Measurements from ENCODE around the gene KIAA0930. TPM values are rescaled to one million over a fixed set of nuclear protein-coding genes. Genes with fewer than 3 reads are reported as not detected.
A peak's percentile ranks its signal among the peaks of the same experiment; 100 is the strongest.

KIAA0930 gene
- total RNA-seq, 2 experiments from 2014 or later = 16.6 to 19.5 TPM

- intact Hi-C loops (cut with micrococcal nuclease) = loop anchor here (2.0 to 10.0 kb wide), 2 partner anchors 77 to 135 kb away; partner anchors contain the start of gene NUP50
- CTCF ChIA-PET = no interaction called here
- Mint-ChIP-seq H3K36me3 (ENCODE audit: low read depth) (peaks cover 3% of the 10 kb centered on the region), H3K27me3 (ENCODE audit: low read depth) (no peaks in the 10 kb centered on the region), H3K4me1 (ENCODE audit: low read depth) (peaks cover 28% of the 10 kb centered on the region), H3K27ac (no peak overlapping the region), H3K4me3 (peak overlapping the region; percentile 87), H3K9me3 (no peaks in the 10 kb centered on the region)
- no peak for DNase-seq
Measured at GRCh38 chr22:45239681-45240051, 1.0 kb downstream of the KIAA0930 start.

GRCh38 chr22:45238957-45239680, 1.6 kb downstream of the KIAA0930 start:
- H3K27me3 Mint-ChIP-seq (ENCODE audit: low read depth) = no peaks in the 10 kb centered on the region
- intact Hi-C loops (cut with micrococcal nuclease) = no loop called here
- H3K36me3 Mint-ChIP-seq (ENCODE audit: low read depth) = peaks cover 3% of the 10 kb centered on the region
- peaks cover 28% of the 10 kb centered on the region for H3K4me1 Mint-ChIP-seq (ENCODE audit: low read depth)
- H3K4me3 Mint-ChIP-seq = peak overlapping the region; percentile 87
- H3K27ac Mint-ChIP-seq = no peak overlapping the region
- DNase-seq = no peak
- no peaks in the 10 kb centered on the region for H3K9me3 Mint-ChIP-seq
- CTCF ChIA-PET = no interaction called here

GRCh38 chr22:45238076-45238956, 2.4 kb downstream of the KIAA0930 start:
- intact Hi-C loops (cut with micrococcal nuclease) = no loop called here
- Mint-ChIP-seq H3K27ac (no peak overlapping the region), H3K4me3 (no peak overlapping the region), H3K4me1 (ENCODE audit: low read depth) (peaks cover 28% of the 10 kb centered on the region), H3K36me3 (ENCODE audit: low read depth) (peaks cover 3% of the 10 kb centered on the region), H3K27me3 (ENCODE audit: low read depth) (no peaks in the 10 kb centered on the region), H3K9me3 (no peaks in the 10 kb centered on the region)
- CTCF ChIA-PET = no interaction called here
- DNase-seq = no peak

GRCh38 chr22:45237065-45237990, 3.4 kb downstream of the KIAA0930 start:
- no peak overlapping the region for H3K27ac Mint-ChIP-seq
- H3K4me3 Mint-ChIP-seq = no peak overlapping the region
- no peak for DNase-seq
- H3K4me1 Mint-ChIP-seq (ENCODE audit: low read depth) = peaks cover 28% of the 10 kb centered on the region
- CTCF ChIA-PET = interaction anchor here (0.6 kb wide), 1 partner anchor 143 kb away, joined by 5 read pairs; no protein-coding TSS in a partner anchor
- no peaks in the 10 kb centered on the region for H3K27me3 Mint-ChIP-seq (ENCODE audit: low read depth)
- H3K9me3 Mint-ChIP-seq = no peaks in the 10 kb centered on the region
- intact Hi-C loops (cut with micrococcal nuclease) = no loop called here
- peaks cover 3% of the 10 kb centered on the region for H3K36me3 Mint-ChIP-seq (ENCODE audit: low read depth)

- intact Hi-C loops (cut with micrococcal nuclease) = no loop called here
- no peak overlapping the region for H3K4me3 Mint-ChIP-seq
- CTCF ChIA-PET = no interaction called here
- H3K4me1 Mint-ChIP-seq (ENCODE audit: low read depth) = peaks cover 23% of the 10 kb centered on the region
- H3K9me3 Mint-ChIP-seq = no peaks in the 10 kb centered on the region
- no peak overlapping the region for H3K27ac Mint-ChIP-seq
- DNase-seq = no peak
- H3K36me3 Mint-ChIP-seq (ENCODE audit: low read depth) = peaks cover 3% of the 10 kb centered on the region
- no peaks in the 10 kb centered on the region for H3K27me3 Mint-ChIP-seq (ENCODE audit: low read depth)
Measured at GRCh38 chr22:45235851-45236342, 4.8 kb downstream of the KIAA0930 start.

GRCh38 chr22:45235101-45235777, 5.5 kb downstream of the KIAA0930 start:
- no peaks in the 10 kb centered on the region for H3K9me3 Mint-ChIP-seq
- no peak for DNase-seq
- H3K27me3 Mint-ChIP-seq (ENCODE audit: low read depth) = no peaks in the 10 kb centered on the region
- intact Hi-C loops (cut with micrococcal nuclease) = no loop called here
- peaks cover 3% of the 10 kb centered on the region for H3K36me3 Mint-ChIP-seq (ENCODE audit: low read depth)
- no peak overlapping the region for H3K27ac Mint-ChIP-seq
- no peak overlapping the region for H3K4me3 Mint-ChIP-seq
- peaks cover 23% of the 10 kb centered on the region for H3K4me1 Mint-ChIP-seq (ENCODE audit: low read depth)
- CTCF ChIA-PET = no interaction called here

- no peaks in the 10 kb centered on the region for H3K27me3 Mint-ChIP-seq (ENCODE audit: low read depth)
- intact Hi-C loops (cut with micrococcal nuclease) = no loop called here
- H3K4me1 Mint-ChIP-seq (ENCODE audit: low read depth) = peaks cover 13% of the 10 kb centered on the region
- no peak overlapping the region for H3K4me3 Mint-ChIP-seq
- H3K36me3 Mint-ChIP-seq (ENCODE audit: low read depth) = peaks cover 3% of the 10 kb centered on the region
- DNase-seq = no peak
- CTCF ChIA-PET = no interaction called here
- H3K27ac Mint-ChIP-seq = no peak overlapping the region
- no peaks in the 10 kb centered on the region for H3K9me3 Mint-ChIP-seq
Measured at GRCh38 chr22:45233827-45234226, 6.9 kb downstream of the KIAA0930 start.

- no peak overlapping the region for H3K4me3 Mint-ChIP-seq
- no peak overlapping the region for H3K27ac Mint-ChIP-seq
- CTCF ChIA-PET = no interaction called here
- no peaks in the 10 kb centered on the region for H3K9me3 Mint-ChIP-seq
- H3K36me3 Mint-ChIP-seq (ENCODE audit: low read depth) = peaks cover 3% of the 10 kb centered on the region
- no peaks in the 10 kb centered on the region for H3K27me3 Mint-ChIP-seq (ENCODE audit: low read depth)
- no peak for DNase-seq
- intact Hi-C loops (cut with micrococcal nuclease) = no loop called here
- peaks cover 10% of the 10 kb centered on the region for H3K4me1 Mint-ChIP-seq (ENCODE audit: low read depth)
Measured at GRCh38 chr22:45233386-45233785, 7.3 kb downstream of the KIAA0930 start.

- DNase-seq = no peak
- H3K27ac Mint-ChIP-seq = no peak overlapping the region
- intact Hi-C loops (cut with micrococcal nuclease) = no loop called here
- H3K4me1 Mint-ChIP-seq (ENCODE audit: low read depth) = peaks cover 5% of the 10 kb centered on the region
- H3K4me3 Mint-ChIP-seq = no peak overlapping the region
- no peaks in the 10 kb centered on the region for H3K9me3 Mint-ChIP-seq
- H3K27me3 Mint-ChIP-seq (ENCODE audit: low read depth) = no peaks in the 10 kb centered on the region
- H3K36me3 Mint-ChIP-seq (ENCODE audit: low read depth) = no peaks in the 10 kb centered on the region
- CTCF ChIA-PET = interaction anchor here (0.6 kb wide), 1 partner anchor 23 kb away, joined by 3 read pairs; no protein-coding TSS in a partner anchor
Measured at GRCh38 chr22:45231293-45231692, 9.4 kb downstream of the KIAA0930 start.

GRCh38 chr22:45230026-45230721, 10.5 kb downstream of the KIAA0930 start:
- intact Hi-C loops (cut with micrococcal nuclease) = no loop called here
- CTCF ChIA-PET = interaction anchor here (0.7 kb wide), 1 partner anchor 11 kb away, joined by 4 read pairs; no protein-coding TSS in a partner anchor
- Mint-ChIP-seq H3K27ac (no peak overlapping the region), H3K4me3 (no peak overlapping the region), H3K27me3 (ENCODE audit: low read depth) (no peaks in the 10 kb centered on the region), H3K4me1 (ENCODE audit: low read depth) (peaks cover 3% of the 10 kb centered on the region), H3K9me3 (no peaks in the 10 kb centered on the region), H3K36me3 (ENCODE audit: low read depth) (no peaks in the 10 kb centered on the region)
- no peak for DNase-seq

GRCh38 chr22:45229181-45229580, 11.5 kb downstream of the KIAA0930 start:
- intact Hi-C loops (cut with micrococcal nuclease) = no loop called here
- H3K4me3 Mint-ChIP-seq = no peak overlapping the region
- no peak for DNase-seq
- no peak overlapping the region for H3K27ac Mint-ChIP-seq
- H3K4me1 Mint-ChIP-seq (ENCODE audit: low read depth) = peaks cover 3% of the 10 kb centered on the region
- no peaks in the 10 kb centered on the region for H3K36me3 Mint-ChIP-seq (ENCODE audit: low read depth)
- no peaks in the 10 kb centered on the region for H3K27me3 Mint-ChIP-seq (ENCODE audit: low read depth)
- CTCF ChIA-PET = interaction anchor here (0.8 kb wide), 1 partner anchor 24 kb away, joined by 3 read pairs; no protein-coding TSS in a partner anchor
- no peaks in the 10 kb centered on the region for H3K9me3 Mint-ChIP-seq
